Astrocyte of the cerebellum (primary cell): ENCODE results near the gene DGKI.

ENCODE experiments used
- DNase-seq: peaks from one replicate; pipeline ENCODE4 v3.0.0-alpha.2; 2011; ENCODE audit warnings: low read depth
- H3K4me3 ChIP-seq: 2 replicates; pipeline ENCODE4 v1.5.1; 2011; ENCODE audit warnings: mild to moderate bottlenecking, low read depth, low read length, moderate library complexity
- in situ Hi-C: cut with HindIII; loops from 2 replicates; pipeline ENCODE4 v1.10.0; 2017; ENCODE audit warnings: low sequenced_read_pairs
- TF ChIP-seq, protein P1 (sequence below): IDR thresholded peaks from 2 replicates; pipeline ENCODE4 v1.5.1; 2012; ENCODE audit warnings: low read length, low read depth, moderate library complexity, mild to moderate bottlenecking; ENCODE audit errors: missing control alignments

DGKI gene

DNA sequence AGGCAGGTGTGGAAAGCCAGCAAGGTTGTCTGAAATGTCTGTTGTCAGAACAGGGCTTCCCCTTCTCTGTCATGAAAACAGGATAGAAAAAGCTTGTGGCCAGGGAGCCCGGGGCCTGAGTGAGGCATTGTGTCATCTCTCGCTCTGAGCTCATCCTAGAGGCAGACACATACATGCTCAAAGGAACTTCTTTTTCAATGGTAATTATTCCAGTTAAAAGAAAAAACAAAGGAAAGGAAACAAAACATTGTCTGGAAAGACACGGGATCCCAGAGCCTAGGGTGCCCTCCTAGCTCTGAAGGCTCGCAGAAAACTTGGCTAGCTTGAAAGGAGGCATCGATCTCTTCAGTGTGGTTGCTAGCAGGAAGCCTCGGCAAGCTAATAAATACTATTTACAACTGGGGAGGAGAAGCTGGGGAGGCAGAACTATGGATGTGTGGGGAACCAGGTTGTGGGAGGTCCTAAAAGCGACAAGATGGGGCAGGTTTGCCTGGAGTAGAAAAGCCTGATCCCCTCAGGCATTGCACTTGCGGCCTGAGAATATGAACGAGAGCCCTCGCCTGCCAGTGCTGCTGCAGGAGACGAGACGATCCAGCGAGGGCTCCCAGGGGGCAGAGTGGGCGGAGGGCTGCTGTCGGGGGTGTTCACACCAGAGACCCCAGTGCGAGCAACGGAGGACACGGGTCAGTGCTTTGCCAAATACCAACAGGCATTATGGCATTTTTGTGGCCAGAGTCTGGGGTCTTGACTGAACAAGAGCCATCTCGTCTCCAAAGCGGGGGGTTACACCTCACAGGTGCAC lies 32.8 kb upstream of the DGKI start:
- DNase-seq = no peak
- in situ Hi-C loops = no loop called here
- TF ChIP-seq, protein P1, sequence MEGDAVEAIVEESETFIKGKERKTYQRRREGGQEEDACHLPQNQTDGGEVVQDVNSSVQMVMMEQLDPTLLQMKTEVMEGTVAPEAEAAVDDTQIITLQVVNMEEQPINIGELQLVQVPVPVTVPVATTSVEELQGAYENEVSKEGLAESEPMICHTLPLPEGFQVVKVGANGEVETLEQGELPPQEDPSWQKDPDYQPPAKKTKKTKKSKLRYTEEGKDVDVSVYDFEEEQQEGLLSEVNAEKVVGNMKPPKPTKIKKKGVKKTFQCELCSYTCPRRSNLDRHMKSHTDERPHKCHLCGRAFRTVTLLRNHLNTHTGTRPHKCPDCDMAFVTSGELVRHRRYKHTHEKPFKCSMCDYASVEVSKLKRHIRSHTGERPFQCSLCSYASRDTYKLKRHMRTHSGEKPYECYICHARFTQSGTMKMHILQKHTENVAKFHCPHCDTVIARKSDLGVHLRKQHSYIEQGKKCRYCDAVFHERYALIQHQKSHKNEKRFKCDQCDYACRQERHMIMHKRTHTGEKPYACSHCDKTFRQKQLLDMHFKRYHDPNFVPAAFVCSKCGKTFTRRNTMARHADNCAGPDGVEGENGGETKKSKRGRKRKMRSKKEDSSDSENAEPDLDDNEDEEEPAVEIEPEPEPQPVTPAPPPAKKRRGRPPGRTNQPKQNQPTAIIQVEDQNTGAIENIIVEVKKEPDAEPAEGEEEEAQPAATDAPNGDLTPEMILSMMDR = no peak
- no peak overlapping the region for H3K4me3 ChIP-seq

DNA sequence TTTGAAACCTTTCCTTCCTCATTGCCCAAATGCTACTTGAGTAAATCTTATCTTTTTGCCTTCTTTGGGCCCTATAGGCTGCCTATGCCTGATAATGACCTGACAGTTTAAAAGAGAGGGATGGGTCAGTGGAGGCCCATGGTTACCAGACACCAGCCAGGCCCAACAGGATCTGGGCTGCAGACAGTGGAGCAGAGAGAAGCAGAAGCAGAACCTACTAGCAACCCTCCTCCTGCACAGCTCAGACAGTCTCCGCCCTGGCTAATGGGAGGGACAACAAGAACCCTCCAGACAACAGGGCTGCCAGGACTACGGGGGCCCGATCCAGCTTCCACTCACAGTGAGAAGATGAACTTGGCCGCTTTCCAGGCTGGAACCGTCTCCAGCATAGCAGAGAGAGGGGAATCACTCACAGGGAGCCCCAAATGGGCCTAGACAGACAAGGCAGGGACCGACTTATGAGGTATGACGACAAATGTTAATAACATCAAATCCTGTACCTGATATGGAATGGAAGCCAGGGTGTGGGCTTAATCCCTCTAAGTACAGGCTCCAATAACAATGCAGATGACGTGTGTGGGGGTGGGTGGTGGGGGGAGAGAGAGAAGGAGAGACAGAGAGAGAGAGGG lies 31.7 kb upstream of the DGKI start:
- DNase-seq = no peak
- TF ChIP-seq, protein P1 = no peak
- in situ Hi-C loops = no loop called here
- no peak overlapping the region for H3K4me3 ChIP-seq

DNA sequence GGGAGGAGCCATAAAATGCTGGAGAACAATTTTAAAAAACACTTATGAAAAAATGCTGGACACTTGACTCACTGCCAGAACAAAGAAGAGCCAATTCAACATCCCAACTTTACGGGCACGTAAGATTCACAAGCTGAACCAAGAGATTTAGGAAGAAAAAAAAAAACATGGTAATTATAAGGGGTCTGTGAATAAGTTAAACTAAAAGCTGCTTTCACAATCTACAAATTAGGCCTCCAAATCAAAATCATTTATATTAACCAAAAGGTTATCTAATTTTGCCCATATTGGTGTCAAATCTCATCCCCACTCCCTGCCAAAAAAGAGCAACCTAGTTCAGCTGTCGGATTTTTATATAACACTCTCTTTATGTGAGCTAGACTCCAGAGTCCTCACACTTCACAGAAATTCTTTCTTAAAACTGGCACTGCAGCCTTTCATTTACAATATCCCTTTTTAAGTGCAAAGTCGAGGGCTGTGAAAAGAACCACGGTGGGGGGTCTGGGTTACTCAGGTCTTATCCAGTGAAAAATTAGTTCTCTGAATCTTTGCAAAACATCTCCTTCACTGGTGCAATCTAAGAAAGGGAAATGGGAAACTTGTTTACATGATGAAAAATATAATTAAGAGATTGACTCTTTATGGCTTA lies 30.4 kb upstream of the DGKI start:
- DNase-seq = no peak
- in situ Hi-C loops = no loop called here
- H3K4me3 ChIP-seq = no peak overlapping the region
- TF ChIP-seq, protein P1 = no peak

DNA sequence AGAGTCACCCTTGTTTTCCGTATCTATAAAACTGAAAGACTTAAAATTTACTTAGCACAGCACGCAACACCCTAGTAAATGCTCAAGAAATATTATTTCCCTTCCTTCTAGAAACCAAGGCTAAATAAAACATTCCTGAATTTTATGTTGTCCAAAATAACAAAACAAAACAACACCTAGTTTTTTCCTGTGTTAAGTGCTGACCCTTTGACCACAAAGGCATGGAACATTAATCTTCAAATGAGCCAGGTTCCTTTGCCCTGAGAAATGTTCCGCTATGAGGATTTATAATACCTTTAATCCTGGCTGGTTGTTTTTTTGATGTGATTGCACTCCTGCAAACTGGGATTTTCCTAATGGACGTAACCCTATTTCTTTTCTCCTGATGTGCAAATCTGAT lies 29.0 kb upstream of the DGKI start:
- TF ChIP-seq, protein P1 = no peak
- H3K4me3 ChIP-seq = no peak overlapping the region
- in situ Hi-C loops = no loop called here
- DNase-seq = no peak

DNA sequence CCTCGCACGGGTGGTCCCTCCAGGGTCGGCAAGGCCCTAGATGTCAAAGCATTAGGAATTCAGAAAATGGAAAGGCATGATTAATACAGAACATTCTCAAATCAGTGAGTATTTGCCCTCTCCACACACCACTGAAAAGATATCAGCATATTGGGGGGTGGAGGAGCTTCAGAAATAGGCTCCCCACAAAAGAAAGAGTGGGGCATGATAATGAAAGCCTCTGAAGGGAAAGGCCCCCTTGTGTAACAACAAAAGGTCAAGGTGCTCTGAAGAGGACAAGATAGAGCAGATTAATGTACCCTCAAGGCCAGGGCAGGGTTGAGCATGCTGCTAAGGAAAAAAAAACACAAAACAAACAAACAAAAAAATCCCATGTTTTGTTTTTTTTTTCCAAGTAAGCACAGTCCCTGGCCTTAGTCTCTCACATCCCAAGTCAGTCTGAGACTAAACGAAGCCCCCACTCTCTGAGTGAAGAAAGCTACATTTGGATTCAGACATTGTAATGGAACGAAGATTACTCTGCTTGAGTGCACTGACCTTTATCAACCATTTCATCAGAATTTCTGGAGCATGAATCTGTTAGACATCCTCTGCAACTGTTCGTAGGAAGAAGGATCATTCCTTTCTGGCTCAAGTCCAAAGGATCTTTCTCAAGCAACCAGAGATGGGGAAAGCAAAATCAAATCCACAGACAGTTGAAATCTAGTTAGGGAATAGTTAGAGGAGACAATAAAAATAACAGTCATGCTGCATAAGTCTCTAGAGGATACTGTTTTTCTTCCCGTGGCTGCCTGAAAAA lies 27.4 kb upstream of the DGKI start:
- TF ChIP-seq, protein P1 = no peak
- H3K4me3 ChIP-seq = no peak overlapping the region
- DNase-seq = no peak
- in situ Hi-C loops = no loop called here

DNA sequence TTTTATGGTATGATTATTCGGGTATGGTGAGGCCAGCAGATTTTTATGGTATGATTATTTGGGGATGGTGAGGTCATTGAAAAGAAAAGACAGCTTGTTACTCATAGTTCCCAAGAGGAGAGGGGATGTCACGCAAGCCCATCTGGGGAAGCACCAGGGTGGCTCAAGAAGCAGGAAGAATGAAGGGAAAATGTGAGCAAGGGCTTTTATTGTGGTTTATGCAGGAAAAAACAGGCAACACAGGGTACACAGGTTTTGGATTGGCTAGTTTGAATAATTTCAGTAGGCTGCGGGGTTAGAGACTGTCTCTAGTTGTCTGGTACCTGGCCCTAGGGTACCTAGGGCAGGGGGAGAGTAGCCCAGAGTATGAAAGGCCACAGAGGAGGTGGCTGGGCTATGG lies 26.8 kb upstream of the DGKI start:
- in situ Hi-C loops = no loop called here
- no peak overlapping the region for H3K4me3 ChIP-seq
- TF ChIP-seq, protein P1 = no peak
- DNase-seq = no peak
